ENCODE data around the gene SLC4A9.

The SLC4A9 gene, protein sequence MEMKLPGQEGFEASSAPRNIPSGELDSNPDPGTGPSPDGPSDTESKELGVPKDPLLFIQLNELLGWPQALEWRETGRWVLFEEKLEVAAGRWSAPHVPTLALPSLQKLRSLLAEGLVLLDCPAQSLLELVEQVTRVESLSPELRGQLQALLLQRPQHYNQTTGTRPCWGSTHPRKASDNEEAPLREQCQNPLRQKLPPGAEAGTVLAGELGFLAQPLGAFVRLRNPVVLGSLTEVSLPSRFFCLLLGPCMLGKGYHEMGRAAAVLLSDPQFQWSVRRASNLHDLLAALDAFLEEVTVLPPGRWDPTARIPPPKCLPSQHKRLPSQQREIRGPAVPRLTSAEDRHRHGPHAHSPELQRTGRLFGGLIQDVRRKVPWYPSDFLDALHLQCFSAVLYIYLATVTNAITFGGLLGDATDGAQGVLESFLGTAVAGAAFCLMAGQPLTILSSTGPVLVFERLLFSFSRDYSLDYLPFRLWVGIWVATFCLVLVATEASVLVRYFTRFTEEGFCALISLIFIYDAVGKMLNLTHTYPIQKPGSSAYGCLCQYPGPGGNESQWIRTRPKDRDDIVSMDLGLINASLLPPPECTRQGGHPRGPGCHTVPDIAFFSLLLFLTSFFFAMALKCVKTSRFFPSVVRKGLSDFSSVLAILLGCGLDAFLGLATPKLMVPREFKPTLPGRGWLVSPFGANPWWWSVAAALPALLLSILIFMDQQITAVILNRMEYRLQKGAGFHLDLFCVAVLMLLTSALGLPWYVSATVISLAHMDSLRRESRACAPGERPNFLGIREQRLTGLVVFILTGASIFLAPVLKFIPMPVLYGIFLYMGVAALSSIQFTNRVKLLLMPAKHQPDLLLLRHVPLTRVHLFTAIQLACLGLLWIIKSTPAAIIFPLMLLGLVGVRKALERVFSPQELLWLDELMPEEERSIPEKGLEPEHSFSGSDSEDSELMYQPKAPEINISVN

DNA sequence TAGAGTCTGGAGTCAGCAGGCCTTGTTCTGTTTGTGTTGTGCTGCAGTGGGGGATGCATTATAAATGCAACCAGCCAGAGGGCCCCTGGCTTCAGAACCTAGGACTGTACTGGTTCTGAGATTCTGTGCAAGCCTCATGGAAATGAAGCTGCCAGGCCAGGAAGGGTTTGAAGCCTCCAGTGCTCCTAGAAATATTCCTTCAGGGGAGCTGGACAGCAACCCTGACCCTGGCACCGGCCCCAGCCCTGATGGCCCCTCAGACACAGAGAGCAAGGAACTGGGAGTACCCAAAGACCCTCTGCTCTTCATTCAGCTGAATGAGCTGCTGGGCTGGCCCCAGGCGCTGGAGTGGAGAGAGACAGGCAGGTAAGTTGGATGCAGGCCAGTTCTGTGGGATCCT lies at the start of gene SLC4A9:
TSS of gene SLC4A9 (plus strand) at position 94 of the 400 bp plus-strand sequence. CDS start at position 137, 43 bp downstream.
- no peak for DNase-seq

DNA sequence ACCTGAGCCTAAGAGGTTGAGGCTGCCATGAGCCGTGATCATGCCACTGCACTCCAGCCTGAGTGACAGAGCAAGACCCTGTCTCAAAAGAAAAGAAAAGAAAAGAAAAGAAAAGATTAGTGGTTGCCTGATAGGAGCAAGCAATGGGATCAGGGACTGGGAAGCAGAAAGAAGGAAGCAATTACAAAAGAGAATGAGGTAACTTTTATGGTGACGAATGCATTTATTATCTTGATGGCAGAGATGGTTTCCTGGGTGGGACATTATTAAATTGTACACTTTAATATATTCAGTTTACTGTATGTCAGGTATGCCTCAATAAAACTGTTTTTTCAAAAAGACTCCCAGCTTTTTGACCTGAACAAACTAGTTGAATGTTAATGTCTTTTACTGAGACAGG lies 49.6 kb upstream of the SLC4A9 start:
- DNase-seq, result no peak

DNA sequence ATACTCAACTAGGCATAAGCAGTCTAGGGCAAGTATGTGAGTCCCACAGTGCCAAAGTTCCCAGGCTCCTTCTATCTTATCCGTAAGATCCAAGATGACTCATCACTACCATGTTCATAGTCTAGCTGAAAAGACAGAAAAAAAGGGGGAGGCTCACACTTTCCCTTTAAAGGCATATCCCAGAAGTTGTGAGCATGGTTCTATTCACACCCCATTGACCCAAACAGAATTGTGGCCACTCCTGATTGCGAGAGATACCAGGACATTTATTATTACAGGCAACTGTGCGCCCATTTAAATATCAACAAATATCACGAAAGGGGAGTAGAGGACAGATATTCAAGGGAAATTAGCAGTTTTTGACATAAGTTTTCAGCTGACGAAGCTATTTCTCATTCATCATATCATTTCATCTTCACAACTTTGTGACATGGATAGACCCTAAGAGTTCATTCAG lies 49.0 kb upstream of the SLC4A9 start:
- no peak for DNase-seq

DNA sequence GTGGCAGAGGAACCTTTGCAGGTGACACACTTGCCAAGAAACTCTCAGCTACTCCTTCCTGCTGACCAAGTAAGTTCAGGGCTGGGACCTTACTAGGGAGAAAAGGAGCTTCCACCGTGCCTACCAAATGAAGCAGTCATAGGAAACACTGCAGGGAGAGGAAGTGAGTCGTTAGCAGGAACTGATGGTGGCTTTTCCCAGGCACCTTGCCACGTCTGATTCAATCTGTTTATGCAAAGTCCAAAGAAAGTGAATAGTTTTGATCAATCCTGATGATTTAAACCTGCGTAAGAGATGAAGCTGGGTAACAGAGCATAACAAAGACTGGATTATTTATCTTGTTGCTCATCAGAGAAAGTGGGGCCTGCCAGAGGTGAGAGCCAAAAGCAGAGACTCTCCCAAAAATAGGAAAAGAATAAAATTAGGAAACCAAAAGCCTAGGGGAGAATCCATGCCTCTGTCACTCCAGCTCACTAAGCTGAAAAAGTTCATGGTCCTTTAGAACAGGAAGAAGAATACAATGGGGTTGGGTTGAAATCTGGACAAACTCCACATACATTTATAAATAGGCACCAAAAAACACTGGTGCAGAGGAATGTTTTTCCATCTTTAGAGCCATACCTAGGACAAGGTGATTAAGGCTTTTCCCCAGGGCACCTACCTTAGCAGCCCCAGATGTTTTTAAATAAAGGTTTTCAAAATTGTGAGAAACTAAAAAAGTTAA lies 47.8 kb upstream of the SLC4A9 start:
- no peak for DNase-seq

DNA sequence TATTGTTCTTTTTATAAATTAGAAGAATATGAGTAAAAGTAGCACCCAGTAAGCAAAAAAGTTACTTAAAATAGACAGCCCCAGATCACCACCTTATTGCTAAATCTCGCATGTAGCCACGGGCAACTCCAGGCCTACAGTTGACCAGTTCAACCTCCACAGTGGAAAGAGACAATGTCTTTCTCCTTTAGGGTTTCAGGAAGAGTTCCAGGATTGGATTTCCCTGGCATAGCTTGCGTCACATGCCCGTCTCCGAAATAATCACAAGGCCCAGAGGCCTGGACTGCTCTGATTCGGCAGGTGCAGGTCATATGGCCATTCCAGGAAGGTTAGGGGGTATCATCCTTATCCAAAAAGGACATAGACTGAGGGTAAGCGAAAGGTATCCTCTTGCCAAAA lies 47.2 kb upstream of the SLC4A9 start:
- DNase-seq, result no peak

DNA sequence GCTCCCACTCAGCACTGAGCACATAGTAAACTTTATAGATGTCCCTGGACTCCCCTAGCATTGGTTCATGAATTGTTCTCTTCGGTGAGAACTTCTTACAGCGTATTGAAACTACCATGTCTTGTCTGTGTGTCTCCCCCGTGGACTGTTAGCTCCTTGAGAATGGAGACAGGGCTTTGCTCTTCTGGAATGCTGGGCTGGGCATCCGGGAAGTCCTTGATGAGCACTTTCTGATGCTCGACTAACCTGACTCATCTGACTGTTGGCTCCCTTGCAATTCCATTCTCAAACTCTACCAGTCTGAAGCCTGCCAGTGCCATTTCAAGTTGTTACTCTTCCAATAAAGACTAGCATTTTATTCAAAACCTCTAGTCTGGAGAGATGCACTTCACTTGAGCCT lies 42.1 kb upstream of the SLC4A9 start:
- no peak for DNase-seq

DNA sequence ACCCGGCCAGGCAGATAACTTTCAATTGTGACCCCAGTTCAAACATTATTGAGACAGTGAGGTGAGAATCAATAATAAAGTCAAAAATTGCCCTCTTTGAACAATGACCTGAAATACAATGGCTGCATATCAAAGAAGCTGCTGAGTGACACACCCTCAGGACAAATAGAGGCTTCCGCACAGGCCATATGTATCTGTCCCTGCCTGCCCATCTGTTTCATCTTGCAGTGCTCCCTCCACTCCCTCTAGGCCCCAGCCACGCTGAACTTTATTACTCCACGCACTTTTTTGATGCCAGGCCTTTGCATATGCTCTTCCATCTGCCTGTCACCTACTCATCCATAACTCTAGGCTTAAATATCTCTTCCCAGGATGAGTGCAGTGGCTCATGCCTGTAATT lies 41.2 kb upstream of the SLC4A9 start:
- DNase-seq, result no peak

DNA sequence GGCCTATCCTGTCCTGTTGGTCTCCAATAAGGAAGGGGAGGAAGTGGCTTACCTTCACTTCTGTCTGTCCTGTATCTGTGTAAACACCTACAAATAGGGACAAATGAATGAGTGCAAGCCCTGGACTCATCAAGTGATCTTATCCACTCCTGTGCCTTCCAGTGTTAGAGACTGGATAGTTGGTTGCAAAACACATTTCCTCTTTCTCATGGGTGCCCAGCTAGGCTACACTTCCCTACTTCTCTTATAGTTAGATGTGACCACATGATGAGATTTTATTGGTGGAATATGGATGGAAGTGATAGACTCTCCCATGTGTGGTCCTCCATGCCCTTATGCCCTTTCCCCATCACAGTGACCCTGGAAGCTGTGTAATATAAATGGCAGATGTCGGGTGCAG lies 40.2 kb upstream of the SLC4A9 start:
- DNase-seq, result no peak

DNA sequence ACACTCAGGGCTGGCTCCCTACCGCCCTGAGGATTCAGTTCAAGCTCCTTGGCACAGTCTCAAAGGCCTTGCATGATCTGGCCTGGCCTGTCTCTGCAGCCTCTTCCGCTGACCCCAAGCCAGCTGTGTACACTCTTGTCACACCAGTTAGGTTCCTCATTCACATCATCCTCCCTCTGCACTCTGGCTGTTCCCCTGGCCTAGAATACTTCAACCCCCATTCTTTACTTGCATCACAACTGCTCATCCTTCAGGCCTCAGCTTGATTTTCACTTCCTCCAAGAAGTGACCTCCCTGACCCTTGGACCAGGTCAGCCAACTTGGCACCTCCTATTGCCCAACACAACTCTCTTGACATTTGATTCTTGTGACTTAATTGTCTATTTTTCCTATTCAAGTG lies 38.2 kb upstream of the SLC4A9 start:
- no peak for DNase-seq

DNA sequence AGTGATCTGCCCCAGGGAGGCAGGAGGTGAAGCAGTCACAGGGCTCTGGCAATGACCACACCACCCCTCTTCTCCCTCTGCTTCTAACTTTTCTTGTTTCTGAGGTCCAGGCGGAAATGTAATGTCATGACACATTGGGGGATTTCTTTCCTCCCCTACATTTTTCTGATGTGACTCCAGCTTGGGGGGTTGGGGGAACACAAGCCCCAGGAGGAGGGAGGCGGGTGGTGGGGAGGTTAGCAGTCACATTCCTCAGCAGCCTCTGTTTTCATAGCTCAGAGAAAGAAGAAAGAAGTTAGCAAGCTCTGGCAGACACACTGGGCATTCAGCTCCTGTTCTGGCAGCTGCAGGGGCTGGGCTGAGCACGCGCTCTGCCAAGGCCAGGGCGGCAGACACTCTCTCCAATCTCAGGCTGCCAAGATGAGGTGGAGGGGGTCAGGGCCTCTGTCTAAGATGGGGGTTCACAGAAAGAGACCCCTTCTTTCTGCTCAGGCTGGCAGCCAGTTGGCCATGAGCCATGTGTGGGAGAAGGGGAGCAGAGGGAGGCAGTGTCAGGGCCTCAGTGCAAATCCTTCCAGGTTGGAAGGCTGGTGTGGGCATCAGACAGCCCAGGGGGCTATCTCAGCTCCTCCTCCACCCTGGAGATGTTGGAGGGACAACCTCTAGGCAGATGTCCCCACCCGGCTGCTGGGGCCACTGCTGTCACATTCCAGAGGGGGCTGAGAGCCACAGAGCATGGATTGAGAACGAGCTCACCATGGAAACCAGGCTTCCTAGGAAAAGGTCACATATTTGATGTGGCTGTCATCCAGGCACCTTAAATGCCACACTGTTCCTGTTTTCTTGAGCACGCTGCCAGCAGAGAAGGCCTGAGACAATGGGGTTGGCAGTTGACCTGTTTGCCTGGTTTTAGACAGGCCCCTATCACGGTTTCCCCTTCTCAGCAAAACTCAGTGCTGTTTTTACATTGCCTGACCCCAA lies 37.0 kb upstream of the SLC4A9 start:
- DNase-seq, result peak; percentile 62

DNA sequence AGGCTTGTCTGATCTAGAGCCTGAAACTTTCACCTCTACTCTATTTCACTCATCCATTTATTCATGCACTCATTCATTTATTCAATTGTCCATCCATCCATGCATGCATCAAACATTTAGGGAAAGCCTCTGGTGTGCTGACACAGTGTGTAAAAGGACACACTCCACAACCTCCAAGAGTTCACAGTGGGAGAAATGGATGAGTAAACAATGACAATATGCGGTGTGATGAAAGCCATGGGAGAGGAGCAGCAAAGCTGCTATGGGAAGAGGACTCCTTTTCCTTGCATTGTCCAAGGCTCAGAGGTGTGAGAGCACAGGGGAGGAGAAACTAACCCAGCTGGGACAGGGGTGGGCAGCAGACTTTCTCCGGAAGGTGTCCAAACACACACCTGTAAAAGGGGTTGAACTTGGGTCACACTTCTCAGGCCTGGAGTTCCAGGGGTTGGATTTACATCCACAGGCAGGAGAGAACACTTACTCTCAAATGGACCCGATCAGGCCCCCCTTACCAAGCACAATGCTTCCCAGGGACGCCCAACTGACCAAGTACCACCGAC lies 35.9 kb upstream of the SLC4A9 start:
- no peak for DNase-seq

DNA sequence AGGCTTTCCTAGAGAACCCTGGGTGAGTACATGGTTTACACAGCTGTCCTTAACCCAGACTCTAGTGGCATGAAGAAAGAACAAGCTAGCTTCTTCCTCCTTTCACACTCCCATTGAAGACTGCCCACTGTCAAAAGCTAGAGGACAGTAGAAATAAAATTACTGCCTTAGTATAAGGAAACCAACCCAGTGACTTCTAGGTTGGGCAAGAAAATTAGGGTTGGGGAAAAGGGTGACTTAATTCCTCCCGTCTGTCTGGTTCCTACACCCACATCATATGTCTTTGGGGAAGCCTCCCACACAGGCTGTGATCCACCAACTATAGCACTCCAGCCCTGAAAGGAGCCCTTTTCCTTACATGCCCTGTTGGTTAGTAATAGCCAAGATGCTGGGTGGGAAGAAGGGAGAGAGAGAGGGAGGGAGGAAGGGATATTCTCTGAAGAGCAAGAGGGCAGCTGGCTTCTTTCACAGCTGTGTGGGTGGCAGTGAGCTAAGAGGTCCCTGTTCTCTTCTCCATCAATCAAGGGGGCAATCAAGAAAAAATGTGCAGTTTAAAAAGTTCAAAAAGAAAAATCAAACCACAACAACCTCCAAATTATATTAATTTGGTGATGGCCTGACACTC lies 35.3 kb upstream of the SLC4A9 start:
- DNase-seq, result no peak

DNA sequence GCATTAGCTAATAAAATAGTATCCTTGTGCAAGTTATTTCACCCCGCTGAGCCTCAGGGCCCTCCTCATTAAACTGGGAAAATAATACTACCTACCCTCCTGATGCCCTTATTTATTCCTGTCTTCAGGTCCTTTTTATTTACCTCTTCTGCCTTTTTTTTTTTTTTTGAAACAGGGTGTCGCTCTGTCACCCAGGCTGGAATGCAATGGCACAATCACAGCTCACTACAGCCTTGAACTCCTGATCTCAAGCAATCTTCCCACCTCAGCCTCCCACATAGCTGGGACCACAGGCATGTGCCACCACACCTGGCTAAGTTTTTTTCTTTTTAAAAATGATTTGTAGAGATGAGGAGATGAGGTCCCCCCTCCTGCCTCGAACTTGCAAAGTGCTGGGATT lies 34.5 kb upstream of the SLC4A9 start:
- DNase-seq, result no peak

DNA sequence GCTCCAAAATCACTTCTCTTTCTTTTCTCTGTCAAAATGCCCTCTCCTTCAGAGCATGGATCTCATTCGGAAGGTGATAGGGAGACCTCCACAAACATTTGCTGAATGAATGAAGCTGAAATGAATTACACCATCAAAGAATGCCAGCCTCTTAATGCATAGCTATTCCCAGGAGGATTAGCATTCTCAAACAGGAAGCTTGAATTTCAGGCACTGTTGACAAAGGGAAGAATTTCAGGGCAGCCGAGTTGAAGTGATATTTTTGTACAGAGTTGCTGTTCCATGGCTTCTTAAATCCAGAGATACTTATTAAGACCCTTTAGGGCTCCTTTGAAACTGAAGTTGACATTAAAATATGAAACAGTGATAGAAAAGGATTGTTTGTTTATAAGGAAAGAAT lies 32.4 kb upstream of the SLC4A9 start:
- no peak for DNase-seq

DNA sequence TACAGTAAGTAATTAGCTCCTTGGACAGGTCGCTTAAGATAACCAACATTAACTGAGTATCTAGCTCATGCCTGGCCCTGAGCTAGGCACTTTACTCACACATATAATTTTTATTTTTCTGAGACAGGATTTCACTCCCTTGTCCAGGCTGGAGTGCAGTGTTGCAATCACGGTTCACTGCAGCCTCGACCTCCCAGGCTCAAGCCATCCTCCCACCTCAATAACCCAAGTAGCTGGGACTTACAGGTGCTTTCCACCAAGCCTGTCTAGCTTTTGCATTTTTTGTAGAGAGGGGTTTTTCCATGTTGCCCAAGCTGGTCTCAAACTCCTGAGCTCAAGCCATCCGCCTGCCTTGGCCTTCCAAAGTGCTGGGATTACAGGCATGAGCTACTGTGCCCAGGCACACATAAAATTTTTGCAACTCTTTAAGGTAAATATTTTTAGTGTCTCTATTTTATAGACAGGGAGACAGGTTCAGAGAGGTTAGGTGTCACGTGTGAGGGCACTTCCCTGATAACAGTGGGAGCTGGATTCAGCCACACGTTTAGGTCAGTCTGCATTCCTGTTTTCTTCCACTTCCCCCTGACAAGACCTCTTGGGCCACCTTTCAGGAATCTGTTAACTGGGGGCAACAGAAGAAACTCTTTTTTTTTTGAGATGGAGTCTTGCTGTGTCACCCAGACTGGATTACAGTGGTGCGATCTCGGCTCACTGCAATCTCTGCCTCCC lies 31.8 kb upstream of the SLC4A9 start:
- DNase-seq, result no peak

DNA sequence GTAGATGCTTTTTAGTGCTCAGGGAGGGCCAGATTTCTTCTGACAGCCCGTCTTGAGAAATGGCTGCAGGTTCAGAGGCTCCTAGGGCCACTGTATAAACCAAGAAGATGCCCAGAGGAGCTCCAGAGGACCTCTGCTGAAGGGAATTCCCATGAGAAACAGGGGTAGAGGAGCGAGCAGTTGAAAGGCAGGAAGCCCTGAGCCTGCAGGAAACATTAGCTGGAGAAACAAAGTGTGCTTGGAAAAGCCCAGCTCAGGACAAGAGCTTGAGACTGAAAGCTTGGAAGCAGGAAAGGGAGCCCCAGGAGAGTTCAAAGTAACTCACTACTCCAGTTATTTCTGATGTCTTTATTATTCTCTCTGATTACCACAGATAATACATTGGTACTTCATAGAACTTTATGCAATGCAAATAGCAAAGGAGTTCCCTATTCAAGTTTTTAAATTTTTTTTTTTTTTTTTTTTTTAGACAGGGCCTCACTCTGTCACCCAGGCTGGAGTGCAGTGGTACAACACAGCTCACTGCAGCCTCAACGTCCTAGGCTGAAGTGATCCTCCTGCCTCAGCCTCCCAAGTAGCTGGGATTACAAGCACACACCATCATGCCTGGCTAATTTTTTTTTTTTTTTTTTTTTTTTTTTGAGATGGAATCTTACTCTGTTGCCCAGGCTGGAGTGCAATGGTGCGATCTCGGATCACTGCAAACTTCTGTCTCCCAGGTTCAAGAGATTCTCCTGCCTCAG lies 30.1 kb upstream of the SLC4A9 start:
- DNase-seq, result no peak

DNA sequence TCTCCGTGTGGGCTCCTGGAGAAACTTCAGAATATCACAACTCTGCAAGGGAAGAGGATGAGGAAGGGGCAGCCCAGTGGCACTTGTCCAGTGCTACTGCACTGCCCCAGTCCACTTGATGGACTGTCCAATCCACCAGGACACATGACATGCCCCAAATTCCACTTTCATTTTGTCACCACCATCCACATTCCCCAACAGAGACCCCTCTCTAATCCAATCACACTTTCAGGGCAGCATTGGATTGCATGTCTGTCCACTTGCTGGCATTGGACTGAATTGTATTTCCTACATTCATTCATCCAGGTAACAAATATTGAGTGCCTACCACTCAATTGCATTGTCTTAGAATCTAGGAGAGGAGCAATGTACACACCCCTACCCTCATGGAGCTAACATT lies 28.4 kb upstream of the SLC4A9 start:
- DNase-seq, result no peak

DNA sequence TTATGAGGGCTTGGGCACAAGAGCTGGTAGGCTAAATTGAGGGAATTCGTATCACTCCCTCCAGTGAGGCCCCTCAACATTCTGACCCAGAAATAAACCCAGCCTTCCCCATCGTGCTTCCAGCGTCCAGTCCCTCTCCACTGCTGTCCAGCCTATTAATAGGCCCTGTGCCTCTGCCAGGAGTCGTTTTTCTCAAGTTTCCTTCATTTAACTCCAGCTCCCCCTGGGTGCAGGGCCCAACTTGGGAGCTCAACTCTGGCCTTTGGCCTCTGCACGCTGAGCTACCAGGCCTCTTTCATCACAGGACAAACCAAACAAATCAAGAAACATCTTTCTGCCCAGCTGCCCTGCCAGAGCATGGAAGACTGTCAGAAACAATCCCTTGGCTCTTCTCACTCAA lies 23.6 kb upstream of the SLC4A9 start:
- DNase-seq, result no peak

DNA sequence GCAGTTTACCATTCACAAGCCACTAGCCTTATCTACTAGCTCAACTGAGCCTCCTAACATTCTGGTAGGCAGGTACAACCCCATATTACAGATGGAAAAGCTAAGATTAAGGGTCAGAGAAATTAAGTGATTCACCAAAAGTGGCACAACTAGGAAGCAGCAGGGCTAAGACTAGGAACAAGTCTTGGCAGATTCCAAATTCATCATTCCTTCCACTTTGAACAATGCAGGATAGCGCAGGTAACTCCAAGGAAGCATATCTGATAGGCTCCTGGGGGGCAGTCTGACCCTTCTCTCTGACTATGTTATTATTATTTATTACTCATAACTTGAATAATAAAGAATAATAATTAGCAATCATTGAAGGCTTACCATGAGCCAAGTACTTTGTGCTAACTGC lies 22.1 kb upstream of the SLC4A9 start:
- no peak for DNase-seq

DNA sequence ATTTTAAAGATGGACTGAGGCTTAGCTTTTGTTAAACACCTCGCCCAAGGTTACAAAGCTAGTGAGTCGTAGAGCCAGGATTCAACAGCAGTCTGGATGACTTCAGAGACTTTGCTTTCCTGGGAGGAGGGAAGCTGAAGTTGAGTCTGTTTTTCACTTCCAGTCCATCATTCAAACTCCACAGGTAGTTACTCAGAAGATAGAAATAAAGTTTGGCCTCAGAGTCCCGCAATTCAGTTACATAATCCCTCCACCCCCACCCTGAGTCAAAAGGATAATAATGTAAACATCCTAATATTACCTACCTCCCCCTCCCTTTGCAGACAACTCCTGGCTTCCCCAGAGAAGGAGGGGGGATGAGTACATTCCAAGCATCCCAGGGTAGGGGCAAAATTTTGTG lies 21.7 kb upstream of the SLC4A9 start:
- no peak for DNase-seq

All from NCI-H1092 treated with DMSO at 0.1 percent for 48 hours (cell line).